ENCODE results near the gene RAMP3. TPM values are rescaled to one million over a fixed set of nuclear protein-coding genes. Genes with fewer than 3 reads are reported as not detected.

RAMP3 gene
- total and polyA plus RNA-seq, 7 donors = 9.9 to 18.0 (median 16.3) TPM

- 63 to 78% (median 71%) methylated on average over 13 of the region's 13 CpGs for WGBS, 3 donors
- Histone ChIP-seq H3K4me1 (no peaks in the 10 kb centered on the region), H3K9me3 (no peaks in the 10 kb centered on the region), H3K27me3 (ENCODE audit: insufficient read depth in 3 of 3, low read length in 2 of 3) (peaks cover 0 to 3% (median 0%) of the 10 kb centered on the region in 3 donors), H3K36me3 (ENCODE audit: insufficient read depth in 1 of 2, low read depth in 1 of 2) (no peaks in the 10 kb centered on the region), H3K27ac (no peak overlapping the region), H3K4me3 (no peak overlapping the region)
- ATAC-seq (no peak), DNase-seq (peak in 1 of 2 donors; percentile 33)
- no peak for TF ChIP-seq CTCF (IDR thresholded peaks at IDR 0.05)
- intact Hi-C loops (cut with DNase I) = no loop called here
Measured at GRCh38 chr7:45178241-45179225, 20.9 kb downstream of the RAMP3 start.

GRCh38 chr7:45179666-45180065 lies 22.1 kb downstream of the RAMP3 start:
- Histone ChIP-seq H3K4me1 (no peaks in the 10 kb centered on the region), H3K27ac (no peak overlapping the region), H3K27me3 (ENCODE audit: insufficient read depth in 3 of 3, low read length in 2 of 3) (peaks cover 0 to 3% (median 0%) of the 10 kb centered on the region in 3 donors), H3K4me3 (no peak overlapping the region), H3K9me3 (no peaks in the 10 kb centered on the region), H3K36me3 (ENCODE audit: insufficient read depth in 1 of 2, low read depth in 1 of 2) (no peaks in the 10 kb centered on the region)
- ATAC-seq = no peak
- intact Hi-C loops (cut with DNase I) = no loop called here
- TF ChIP-seq CTCF (IDR thresholded peaks at IDR 0.05) = no peak
- WGBS, 3 donors = 73 to 79% (median 78%) methylated on average over 9 of the region's 9 CpGs
- no peak for DNase-seq

- Histone ChIP-seq H3K36me3 (ENCODE audit: insufficient read depth in 1 of 2, low read depth in 1 of 2) (no peaks in the 10 kb centered on the region), H3K4me3 (no peak overlapping the region), H3K4me1 (no peaks in the 10 kb centered on the region), H3K27ac (no peak overlapping the region), H3K27me3 (ENCODE audit: insufficient read depth in 3 of 3, low read length in 2 of 3) (peaks cover 0 to 3% (median 0%) of the 10 kb centered on the region in 3 donors), H3K9me3 (no peaks in the 10 kb centered on the region)
- DNase-seq = peak in 1 of 2 donors; percentile 27
- no peak for TF ChIP-seq CTCF (IDR thresholded peaks at IDR 0.05)
- intact Hi-C loops (cut with DNase I) = no loop called here
- WGBS, 3 donors = 75 to 79% (median 76%) methylated on average over 13 of the region's 13 CpGs
- no peak for ATAC-seq
Measured at GRCh38 chr7:45180084-45180986, 22.7 kb downstream of the RAMP3 start.

GRCh38 chr7:45181286-45181960 lies 23.8 kb downstream of the RAMP3 start:
- 76 to 80% (median 77%) methylated on average over 7 of the region's 7 CpGs for WGBS, 3 donors

More at GRCh38 chr7:45181286-45181960, 23.8 kb downstream of the RAMP3 start:
- ATAC-seq (no peak), DNase-seq (peak in 1 of 2 donors; percentile 15)
- TF ChIP-seq CTCF (IDR thresholded peaks at IDR 0.05) = no peak
- Histone ChIP-seq H3K4me1 (no peaks in the 10 kb centered on the region), H3K36me3 (ENCODE audit: insufficient read depth in 1 of 2, low read depth in 1 of 2) (no peaks in the 10 kb centered on the region), H3K9me3 (no peaks in the 10 kb centered on the region), H3K4me3 (no peak overlapping the region), H3K27me3 (ENCODE audit: insufficient read depth in 3 of 3, low read length in 2 of 3) (peaks cover 0 to 3% (median 0%) of the 10 kb centered on the region in 3 donors), H3K27ac (no peak overlapping the region)
- intact Hi-C loops (cut with DNase I) = no loop called here

Measured in psoas muscle (tissue), 8 donors.